HepG2 (cell line): ENCODE measurements around the gene GCH1. TPM values are rescaled to one million over a fixed set of nuclear protein-coding genes. Genes with fewer than 3 reads are reported as not detected.

Experiments used
- DNMT1 ChIP-seq: sonication (generic); formaldehyde crosslinking; IDR thresholded peaks from 2 replicates; pipeline ENCODE4 v1.5.1; 2020; ENCODE audit warnings: mild to moderate bottlenecking, missing genetic modification reagents
- IRX3 ChIP-seq: sonication (generic); formaldehyde crosslinking; IDR thresholded peaks from 2 replicates; pipeline ENCODE4 v1.8.1; 2023; ENCODE audit warnings: mild to moderate bottlenecking, low read depth, missing genetic modification reagents, borderline replicate concordance
- POLR2A ChIP-seq, 2 experiments: IDR thresholded peaks; 2 replicates each; pipeline ENCODE4 v1.6.1; 2011; ENCODE audit warnings: low read depth in 2 of 2, low read length in 2 of 2, mild to moderate bottlenecking in 1 of 2, moderate library complexity in 1 of 2; ENCODE audit not compliant: insufficient read depth in 1 of 2
- POLR2AphosphoS5 ChIP-seq: IDR thresholded peaks from 2 replicates; pipeline ENCODE4 v1.6.1; 2012; ENCODE audit warnings: low read depth, low read length
- ZMYM2 ChIP-seq: sonication (generic); formaldehyde crosslinking; IDR thresholded peaks from 2 replicates; pipeline ENCODE4 v1.8.0; 2022; ENCODE audit warnings: mild to moderate bottlenecking, missing genetic modification reagents
- ZNF232 ChIP-seq: sonication (generic); formaldehyde crosslinking; IDR thresholded peaks from 2 replicates; pipeline ENCODE4 v1.4.0; 2020; ENCODE audit warnings: missing genetic modification reagents, borderline replicate concordance
- ZNF264 ChIP-seq: sonication (generic); formaldehyde crosslinking; IDR thresholded peaks from 2 replicates; pipeline ENCODE4 v1.4.0; 2020; ENCODE audit warnings: missing genetic modification reagents
- ZNF318 ChIP-seq: sonication (generic); formaldehyde crosslinking; IDR thresholded peaks from 2 replicates; pipeline ENCODE4 v1.4.0; 2020; ENCODE audit warnings: mild to moderate bottlenecking, missing genetic modification reagents
- ZNF552 ChIP-seq: sonication (generic); formaldehyde crosslinking; IDR thresholded peaks from 2 replicates; pipeline ENCODE4 v1.9.0; 2022; ENCODE audit warnings: missing genetic modification reagents, mild to moderate bottlenecking, borderline replicate concordance
- ZNF567 ChIP-seq: sonication (generic); formaldehyde crosslinking; IDR thresholded peaks from 2 replicates; pipeline ENCODE4 v1.8.1; 2023; ENCODE audit warnings: mild to moderate bottlenecking, missing genetic modification reagents, borderline replicate concordance
- ZNF652 ChIP-seq: IDR thresholded peaks from 2 replicates; pipeline ENCODE4 v1.6.1; 2016; ENCODE audit warnings: low read depth, borderline replicate concordance
- ZNF713 ChIP-seq: sonication (generic); formaldehyde crosslinking; IDR thresholded peaks from 2 replicates; pipeline ENCODE4 v1.4.0; 2020; ENCODE audit warnings: mild to moderate bottlenecking, missing genetic modification reagents
- ZZZ3 ChIP-seq: sonication (generic); formaldehyde crosslinking; IDR thresholded peaks from 2 replicates; pipeline ENCODE4 v1.4.0; 2020; ENCODE audit warnings: missing genetic modification reagents, mild to moderate bottlenecking, borderline replicate concordance
- polyA plus RNA-seq, 8 experiments: library from polyadenylated mRNA; depleted of rRNA in 3 of 8; stranded (reverse) in 7 of 8; unstranded in 1 of 8; fragments of >200 nt; fragmentation: Illumina TruSeq in 4 of 8; extraction: Trizol in 4 of 8; gene quantifications; 2 replicates each; pipeline versions ENCODE4 v1.2.1 to v1.2.3, GENCODE V29; 2011 to 2016; ENCODE audit warnings: low read depth in 4 of 8, missing spikeins in 1 of 8, mixed read lengths in 1 of 8; ENCODE audit not compliant: insufficient read depth in 1 of 8
- total RNA-seq, 5 experiments: library from RNA; depleted of rRNA; stranded (reverse); fragments of >200 nt; fragmentation: Illumina TruSeq; extraction: Trizol; gene quantifications; 2 replicates each; pipeline ENCODE4 v1.2.3, GENCODE V29; 2016; ENCODE audit warnings: low read depth in 1 of 5
- TF ChIP-seq, protein P1 (sequence below): sonication (generic); formaldehyde crosslinking; IDR thresholded peaks from 2 replicates; pipeline ENCODE4 v1.5.0; 2020; ENCODE audit warnings: mild to moderate bottlenecking, missing genetic modification reagents, borderline replicate concordance

GCH1 gene
- total and polyA plus RNA-seq, 2 of the 13 experiments (the other 11 are each of a cell fraction or from before 2014, with no cell fraction given) = 15.0 to 25.2 TPM

GRCh38 chr14:54944737-54945391, 42.2 kb upstream of the GCH1 start (continued):
- no peak for TF ChIP-seq ZNF232 (CRISPR knock-in tag)
- TF ChIP-seq ZZZ3 = no peak
- TF ChIP-seq ZNF652 = no peak
- no peak for TF ChIP-seq POLR2A (IDR thresholded peaks at IDR 0.05; ENCODE audit: insufficient read depth in 1 of 2, low read depth in 2 of 2, low read length in 2 of 2)
- TF ChIP-seq ZMYM2 (CRISPR knock-in tag) = peak; percentile 90; the same call in 1 of the 2 replicates
- TF ChIP-seq POLR2AphosphoS5 = no peak
- no peak for TF ChIP-seq DNMT1
- TF ChIP-seq ZNF552 (CRISPR knock-in tag) = peak; percentile 53; the same call in 1 of the 2 replicates
- TF ChIP-seq ZNF264 (CRISPR knock-in tag) = no peak; the same call in 1 of the 2 replicates
- TF ChIP-seq ZNF713 (CRISPR knock-in tag) = no peak
- no peak for TF ChIP-seq ZNF567
- TF ChIP-seq, protein P1, sequence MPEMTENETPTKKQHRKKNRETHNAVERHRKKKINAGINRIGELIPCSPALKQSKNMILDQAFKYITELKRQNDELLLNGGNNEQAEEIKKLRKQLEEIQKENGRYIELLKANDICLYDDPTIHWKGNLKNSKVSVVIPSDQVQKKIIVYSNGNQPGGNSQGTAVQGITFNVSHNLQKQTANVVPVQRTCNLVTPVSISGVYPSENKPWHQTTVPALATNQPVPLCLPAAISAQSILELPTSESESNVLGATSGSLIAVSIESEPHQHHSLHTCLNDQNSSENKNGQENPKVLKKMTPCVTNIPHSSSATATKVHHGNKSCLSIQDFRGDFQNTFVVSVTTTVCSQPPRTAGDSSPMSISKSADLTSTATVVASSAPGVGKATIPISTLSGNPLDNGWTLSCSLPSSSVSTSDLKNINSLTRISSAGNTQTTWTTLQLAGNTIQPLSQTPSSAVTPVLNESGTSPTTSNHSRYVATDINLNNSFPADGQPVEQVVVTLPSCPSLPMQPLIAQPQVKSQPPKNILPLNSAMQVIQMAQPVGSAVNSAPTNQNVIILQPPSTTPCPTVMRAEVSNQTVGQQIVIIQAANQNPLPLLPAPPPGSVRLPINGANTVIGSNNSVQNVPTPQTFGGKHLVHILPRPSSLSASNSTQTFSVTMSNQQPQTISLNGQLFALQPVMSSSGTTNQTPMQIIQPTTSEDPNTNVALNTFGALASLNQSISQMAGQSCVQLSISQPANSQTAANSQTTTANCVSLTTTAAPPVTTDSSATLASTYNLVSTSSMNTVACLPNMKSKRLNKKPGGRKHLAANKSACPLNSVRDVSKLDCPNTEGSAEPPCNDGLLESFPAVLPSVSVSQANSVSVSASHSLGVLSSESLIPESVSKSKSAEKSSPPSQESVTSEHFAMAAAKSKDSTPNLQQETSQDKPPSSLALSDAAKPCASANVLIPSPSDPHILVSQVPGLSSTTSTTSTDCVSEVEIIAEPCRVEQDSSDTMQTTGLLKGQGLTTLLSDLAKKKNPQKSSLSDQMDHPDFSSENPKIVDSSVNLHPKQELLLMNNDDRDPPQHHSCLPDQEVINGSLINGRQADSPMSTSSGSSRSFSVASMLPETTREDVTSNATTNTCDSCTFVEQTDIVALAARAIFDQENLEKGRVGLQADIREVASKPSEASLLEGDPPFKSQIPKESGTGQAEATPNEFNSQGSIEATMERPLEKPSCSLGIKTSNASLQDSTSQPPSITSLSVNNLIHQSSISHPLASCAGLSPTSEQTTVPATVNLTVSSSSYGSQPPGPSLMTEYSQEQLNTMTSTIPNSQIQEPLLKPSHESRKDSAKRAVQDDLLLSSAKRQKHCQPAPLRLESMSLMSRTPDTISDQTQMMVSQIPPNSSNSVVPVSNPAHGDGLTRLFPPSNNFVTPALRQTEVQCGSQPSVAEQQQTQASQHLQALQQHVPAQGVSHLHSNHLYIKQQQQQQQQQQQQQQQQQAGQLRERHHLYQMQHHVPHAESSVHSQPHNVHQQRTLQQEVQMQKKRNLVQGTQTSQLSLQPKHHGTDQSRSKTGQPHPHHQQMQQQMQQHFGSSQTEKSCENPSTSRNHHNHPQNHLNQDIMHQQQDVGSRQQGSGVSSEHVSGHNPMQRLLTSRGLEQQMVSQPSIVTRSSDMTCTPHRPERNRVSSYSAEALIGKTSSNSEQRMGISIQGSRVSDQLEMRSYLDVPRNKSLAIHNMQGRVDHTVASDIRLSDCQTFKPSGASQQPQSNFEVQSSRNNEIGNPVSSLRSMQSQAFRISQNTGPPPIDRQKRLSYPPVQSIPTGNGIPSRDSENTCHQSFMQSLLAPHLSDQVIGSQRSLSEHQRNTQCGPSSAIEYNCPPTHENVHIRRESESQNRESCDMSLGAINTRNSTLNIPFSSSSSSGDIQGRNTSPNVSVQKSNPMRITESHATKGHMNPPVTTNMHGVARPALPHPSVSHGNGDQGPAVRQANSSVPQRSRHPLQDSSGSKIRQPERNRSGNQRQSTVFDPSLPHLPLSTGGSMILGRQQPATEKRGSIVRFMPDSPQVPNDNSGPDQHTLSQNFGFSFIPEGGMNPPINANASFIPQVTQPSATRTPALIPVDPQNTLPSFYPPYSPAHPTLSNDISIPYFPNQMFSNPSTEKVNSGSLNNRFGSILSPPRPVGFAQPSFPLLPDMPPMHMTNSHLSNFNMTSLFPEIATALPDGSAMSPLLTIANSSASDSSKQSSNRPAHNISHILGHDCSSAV (CRISPR knock-in tag) = no peak
- TF ChIP-seq IRX3 (CRISPR knock-in tag) = no peak
- no peak for TF ChIP-seq ZNF318 (CRISPR knock-in tag)
